Uterus (tissue), 4 donors: Measurements from ENCODE around the gene FIGN. TPM values are rescaled to one million over a fixed set of nuclear protein-coding genes. Genes with fewer than 3 reads are reported as not detected.

Experiments
- DNase-seq, 2 donors: peaks; one replicate each; pipeline ENCODE4 v3.0.0-alpha.2; 2019 to 2020
- H3K27ac ChIP-seq, 2 donors: fragments of 200-600 bp; sonication (generic); 1 replicate in 1 of 2; 2 replicates in 1 of 2; pipeline ENCODE4 v1.5.1; 2016 to 2018
- H3K27me3 ChIP-seq, 2 donors: fragments of 200-600 bp; sonication (generic); one replicate each; pipeline ENCODE4 v1.5.1; 2018 to 2019; ENCODE audit warnings: control low read depth in 1 of 2
- H3K36me3 ChIP-seq, 2 donors: fragments of 200-600 bp; sonication (generic); one replicate each; pipeline ENCODE4 v1.5.1; 2019; ENCODE audit warnings: control low read depth in 1 of 2
- H3K4me1 ChIP-seq, 2 donors: fragments of 200-600 bp; sonication (generic); one replicate each; pipeline ENCODE4 v1.5.1; 2018 to 2019; ENCODE audit warnings: control low read depth in 1 of 2
- H3K4me3 ChIP-seq, 2 donors: fragments of 200-600 bp; sonication (generic); 1 replicate in 1 of 2; 2 replicates in 1 of 2; pipeline ENCODE4 v1.5.1; 2018 to 2019; ENCODE audit warnings: mild to moderate bottlenecking in 1 of 2
- H3K9me3 ChIP-seq, 2 donors: fragments of 200-600 bp; sonication (generic); one replicate each; pipeline ENCODE4 v1.5.1; 2019; ENCODE audit warnings: control low read depth in 1 of 2
- POLR2A ChIP-seq, 2 donors: fragments of 450-650 bp; IDR thresholded peaks; one replicate each; pipeline ENCODE4 v1.6.1; 2016; ENCODE audit warnings: antibody characterized with exemption in 2 of 2, mild to moderate bottlenecking in 1 of 2, moderate library complexity in 1 of 2
- intact Hi-C: fragments of 100-400 bp; cut with DNase I; formaldehyde crosslinking; loops from one replicate; pipeline ENCODE4 v1.15.1; 2023; ENCODE audit warnings: low total_unique reads
- total RNA-seq, 4 donors: library from RNA; depleted of rRNA in 3 of 4; stranded (reverse); fragments of >200 nt in 3 of 4; gene quantifications; one replicate each; pipeline versions ENCODE4 v1.1.0 to v1.2.4, GENCODE V29; 2014 to 2023
- TF ChIP-seq, protein P1 (sequence below), 4 experiments: fragments of 200-600 bp in 2 of 4; fragments of 450-650 bp in 2 of 4; sonication (generic) in 2 of 4; IDR thresholded peaks; one replicate each; pipeline ENCODE4 v1.5.1; 2016 to 2019; ENCODE audit warnings: antibody characterized with exemption in 4 of 4, mild to moderate bottlenecking in 2 of 4, moderate library complexity in 1 of 4
- donor health status: DM: yes; HTN: yes; CAD: no.

FIGN gene
- total RNA-seq, 4 donors from 2014 or later: 1.8 to 9.8 (median 4.6) TPM

- Histone ChIP-seq H3K27me3 (no peaks in the 10 kb centered on the region), H3K4me1 (no peaks in the 10 kb centered on the region), H3K36me3 (no peaks in the 10 kb centered on the region), H3K9me3 (no peaks in the 10 kb centered on the region), H3K4me3 (no peak overlapping the region), H3K27ac (no peak overlapping the region)
- DNase-seq: no peak
- intact Hi-C loops: no loop called here
- TF ChIP-seq, protein P1, sequence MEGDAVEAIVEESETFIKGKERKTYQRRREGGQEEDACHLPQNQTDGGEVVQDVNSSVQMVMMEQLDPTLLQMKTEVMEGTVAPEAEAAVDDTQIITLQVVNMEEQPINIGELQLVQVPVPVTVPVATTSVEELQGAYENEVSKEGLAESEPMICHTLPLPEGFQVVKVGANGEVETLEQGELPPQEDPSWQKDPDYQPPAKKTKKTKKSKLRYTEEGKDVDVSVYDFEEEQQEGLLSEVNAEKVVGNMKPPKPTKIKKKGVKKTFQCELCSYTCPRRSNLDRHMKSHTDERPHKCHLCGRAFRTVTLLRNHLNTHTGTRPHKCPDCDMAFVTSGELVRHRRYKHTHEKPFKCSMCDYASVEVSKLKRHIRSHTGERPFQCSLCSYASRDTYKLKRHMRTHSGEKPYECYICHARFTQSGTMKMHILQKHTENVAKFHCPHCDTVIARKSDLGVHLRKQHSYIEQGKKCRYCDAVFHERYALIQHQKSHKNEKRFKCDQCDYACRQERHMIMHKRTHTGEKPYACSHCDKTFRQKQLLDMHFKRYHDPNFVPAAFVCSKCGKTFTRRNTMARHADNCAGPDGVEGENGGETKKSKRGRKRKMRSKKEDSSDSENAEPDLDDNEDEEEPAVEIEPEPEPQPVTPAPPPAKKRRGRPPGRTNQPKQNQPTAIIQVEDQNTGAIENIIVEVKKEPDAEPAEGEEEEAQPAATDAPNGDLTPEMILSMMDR (IDR thresholded peaks at IDR 0.05): no peak
- no peak for TF ChIP-seq POLR2A (IDR thresholded peaks at IDR 0.05)
Measured at GRCh38 chr2:163591461-163591860, 144.3 kb downstream of the FIGN start.

DNA sequence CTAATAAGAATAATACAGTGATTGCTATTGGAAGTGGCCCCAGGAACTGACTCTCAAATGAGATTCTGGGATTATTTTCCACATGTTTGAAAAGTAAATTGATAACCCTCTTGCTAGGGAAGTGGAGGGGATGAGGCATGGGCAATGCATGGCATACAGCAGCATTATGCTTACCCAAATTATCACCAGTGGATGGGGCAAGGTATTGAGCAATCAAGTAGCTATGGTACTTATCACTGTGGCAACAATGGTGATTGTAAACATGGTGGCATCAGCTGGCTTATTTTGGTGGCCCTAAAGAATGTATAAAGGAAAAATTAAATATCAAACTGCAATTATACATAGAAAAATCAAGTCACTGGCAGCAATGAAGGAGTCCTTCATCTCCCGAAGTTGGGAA, 155.1 kb downstream of the FIGN start:
- Histone ChIP-seq H3K9me3 (no peaks in the 10 kb centered on the region), H3K4me3 (no peak overlapping the region), H3K27ac (no peak overlapping the region), H3K36me3 (no peaks in the 10 kb centered on the region), H3K4me1 (no peaks in the 10 kb centered on the region), H3K27me3 (no peaks in the 10 kb centered on the region)
- TF ChIP-seq, protein P1 (IDR thresholded peaks at IDR 0.05): no peak
- no peak for TF ChIP-seq POLR2A (IDR thresholded peaks at IDR 0.05)
- intact Hi-C loops: no loop called here
- no peak for DNase-seq

DNA sequence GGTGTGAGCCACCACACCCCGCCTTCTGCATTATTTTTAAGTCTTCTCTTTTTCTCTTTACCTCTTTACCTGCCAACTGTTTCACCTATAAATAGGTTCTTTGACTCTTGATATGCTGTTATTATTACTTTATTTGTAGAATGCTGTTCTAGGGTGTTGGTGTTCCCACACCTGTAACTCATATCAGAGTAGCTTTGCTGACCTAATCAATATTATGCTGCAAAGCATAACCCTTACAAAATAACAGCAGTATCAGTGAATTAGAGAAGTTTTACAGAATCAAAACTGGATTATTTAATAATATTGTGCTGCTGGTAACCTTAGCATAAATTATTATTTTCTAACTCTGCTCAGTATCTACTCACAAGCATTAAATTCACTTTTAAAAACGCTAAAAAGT, 161.5 kb downstream of the FIGN start:
- Histone ChIP-seq H3K4me1 (no peaks in the 10 kb centered on the region), H3K4me3 (no peak overlapping the region), H3K36me3 (no peaks in the 10 kb centered on the region), H3K27me3 (no peaks in the 10 kb centered on the region), H3K9me3 (no peaks in the 10 kb centered on the region), H3K27ac (no peak overlapping the region)
- DNase-seq: no peak
- intact Hi-C loops: no loop called here
- no peak for TF ChIP-seq POLR2A (IDR thresholded peaks at IDR 0.05)
- TF ChIP-seq, protein P1 (IDR thresholded peaks at IDR 0.05): no peak

DNA sequence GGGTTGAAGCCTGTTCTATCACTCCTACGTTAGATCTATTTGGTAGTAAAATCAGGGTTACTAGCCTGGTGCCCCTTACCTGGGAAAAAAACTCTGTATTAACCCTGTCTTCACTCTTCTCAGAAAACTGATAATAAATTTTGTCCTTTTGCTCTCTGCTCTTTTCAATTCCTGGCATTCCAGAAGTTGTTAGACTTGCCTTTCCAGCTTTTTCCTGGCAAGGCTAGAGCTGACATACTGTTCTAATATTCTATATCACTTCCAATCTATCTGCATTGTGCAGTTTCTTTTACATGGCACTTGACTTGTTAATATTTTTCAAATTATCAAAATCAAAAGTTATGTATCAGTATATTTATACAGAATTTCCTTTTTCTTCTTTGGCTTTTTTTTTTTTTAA, 162.2 kb downstream of the FIGN start:
- DNase-seq: no peak
- Histone ChIP-seq H3K36me3 (no peaks in the 10 kb centered on the region), H3K27me3 (no peaks in the 10 kb centered on the region), H3K9me3 (no peaks in the 10 kb centered on the region), H3K4me3 (no peak overlapping the region), H3K27ac (no peak overlapping the region), H3K4me1 (no peaks in the 10 kb centered on the region)
- intact Hi-C loops: no loop called here
- TF ChIP-seq POLR2A (IDR thresholded peaks at IDR 0.05): no peak
- TF ChIP-seq, protein P1 (IDR thresholded peaks at IDR 0.05): no peak

- Histone ChIP-seq H3K36me3 (no peaks in the 10 kb centered on the region), H3K27ac (no peak overlapping the region), H3K9me3 (no peaks in the 10 kb centered on the region), H3K4me3 (no peak overlapping the region), H3K4me1 (no peaks in the 10 kb centered on the region), H3K27me3 (no peaks in the 10 kb centered on the region)
- intact Hi-C loops: no loop called here
- TF ChIP-seq, protein P1 (IDR thresholded peaks at IDR 0.05): no peak
- no peak for TF ChIP-seq POLR2A (IDR thresholded peaks at IDR 0.05)
- no peak for DNase-seq
Measured at GRCh38 chr2:163572850-163573249, 163.0 kb downstream of the FIGN start.
